Measurements from ENCODE around the gene CACNA1C.

CACNA1C gene

GRCh38 chr12:2617365-2617764, 564.6 kb downstream of the CACNA1C start:
- Histone ChIP-seq H3K36me3 (ENCODE audit: control insufficient read depth, insufficient read depth, low read length) (peaks cover 2% of the 10 kb centered on the region), H3K27me3 (ENCODE audit: control insufficient read depth, insufficient read depth, low read length) (no peaks in the 10 kb centered on the region), H3K4me1 (ENCODE audit: control insufficient read depth, insufficient read depth, low read length) (no peaks in the 10 kb centered on the region), H3K27ac (ENCODE audit: low read depth, low read length) (no peak overlapping the region), H3K4me3 (ENCODE audit: low read length) (no peak overlapping the region), H3K9ac (ENCODE audit: low read length) (no peak overlapping the region)

GRCh38 chr12:2618291-2618995, 565.7 kb downstream of the CACNA1C start:
- H3K27me3 ChIP-seq (ENCODE audit: control insufficient read depth, insufficient read depth, low read length), result no peaks in the 10 kb centered on the region
- H3K4me3 ChIP-seq (ENCODE audit: low read length), result no peak overlapping the region
- H3K36me3 ChIP-seq (ENCODE audit: control insufficient read depth, insufficient read depth, low read length), result peaks cover 2% of the 10 kb centered on the region
- no peaks in the 10 kb centered on the region for H3K4me1 ChIP-seq (ENCODE audit: control insufficient read depth, insufficient read depth, low read length)
- no peak overlapping the region for H3K27ac ChIP-seq (ENCODE audit: low read depth, low read length)
- H3K9ac ChIP-seq (ENCODE audit: low read length), result no peak overlapping the region

DNA sequence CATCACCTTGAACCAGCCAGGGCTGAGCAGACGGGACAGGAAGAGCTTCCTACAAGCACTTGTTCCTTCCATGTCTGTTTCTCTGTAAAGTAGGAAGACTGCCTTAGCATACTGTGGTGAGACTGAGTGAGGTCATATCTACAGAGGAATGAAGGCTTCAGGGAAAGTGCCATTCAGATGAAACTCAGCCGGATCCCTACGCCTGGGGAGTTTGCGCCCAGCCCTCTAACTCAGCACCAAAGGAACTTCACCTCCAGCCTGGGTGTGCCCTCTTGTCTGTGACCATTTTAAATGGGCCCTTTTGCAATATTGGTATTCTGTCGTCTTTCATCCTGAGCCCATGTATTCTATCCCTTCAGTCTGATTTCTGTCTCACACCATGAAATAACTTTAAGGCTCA, 566.3 kb downstream of the CACNA1C start:
- H3K4me3 ChIP-seq (ENCODE audit: low read length), result no peak overlapping the region
- no peak overlapping the region for H3K27ac ChIP-seq (ENCODE audit: low read depth, low read length)
- H3K27me3 ChIP-seq (ENCODE audit: control insufficient read depth, insufficient read depth, low read length), result no peaks in the 10 kb centered on the region
- no peak overlapping the region for H3K9ac ChIP-seq (ENCODE audit: low read length)
- H3K4me1 ChIP-seq (ENCODE audit: control insufficient read depth, insufficient read depth, low read length), result no peaks in the 10 kb centered on the region
- peaks cover 2% of the 10 kb centered on the region for H3K36me3 ChIP-seq (ENCODE audit: control insufficient read depth, insufficient read depth, low read length)

DNA sequence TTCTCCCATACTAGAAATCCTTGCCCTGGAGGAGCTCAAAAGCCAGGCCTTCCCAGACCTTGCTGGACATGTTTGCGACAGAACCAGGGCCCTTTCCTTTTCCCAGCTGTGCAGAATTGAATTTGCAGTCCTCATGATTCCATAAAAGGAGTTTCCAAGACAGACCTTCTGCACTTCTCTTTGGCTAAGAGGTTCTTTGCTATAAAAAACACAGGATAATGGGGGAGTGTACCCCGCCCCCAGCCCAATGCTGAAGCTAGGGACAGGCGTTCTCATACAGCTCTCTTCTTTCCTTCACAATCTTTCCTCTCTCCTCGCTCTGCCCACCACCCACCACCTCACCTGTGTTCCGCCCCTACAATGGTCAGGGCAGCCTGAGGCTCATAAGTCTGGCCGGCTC, 569.7 kb downstream of the CACNA1C start:
- Histone ChIP-seq H3K36me3 (ENCODE audit: control insufficient read depth, insufficient read depth, low read length) (peaks cover 2% of the 10 kb centered on the region), H3K9ac (ENCODE audit: low read length) (no peak overlapping the region), H3K4me1 (ENCODE audit: control insufficient read depth, insufficient read depth, low read length) (no peaks in the 10 kb centered on the region), H3K27ac (ENCODE audit: low read depth, low read length) (no peak overlapping the region), H3K27me3 (ENCODE audit: control insufficient read depth, insufficient read depth, low read length) (no peaks in the 10 kb centered on the region), H3K4me3 (ENCODE audit: low read length) (no peak overlapping the region)

DNA sequence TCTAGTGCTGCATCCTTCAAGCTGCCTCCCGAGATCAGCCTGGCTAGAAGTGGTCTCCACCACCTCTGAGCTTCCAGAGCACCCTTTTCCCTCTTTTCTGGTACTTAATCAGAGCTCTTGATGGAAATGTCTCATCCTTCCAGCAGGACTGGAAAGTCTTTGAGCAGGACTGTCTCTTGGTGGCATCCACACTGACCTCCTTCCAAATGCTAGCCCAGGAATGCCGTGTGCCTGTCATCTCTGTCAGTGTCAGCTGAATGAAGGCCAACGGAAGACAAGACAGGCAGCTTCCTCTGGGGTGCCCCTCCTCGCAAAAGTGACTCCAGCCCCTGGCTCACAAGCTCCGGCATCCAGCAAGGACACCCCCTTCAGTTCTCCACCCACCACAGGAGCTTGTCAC, 570.7 kb downstream of the CACNA1C start:
- Histone ChIP-seq H3K9ac (ENCODE audit: low read length) (no peak overlapping the region), H3K27me3 (ENCODE audit: control insufficient read depth, insufficient read depth, low read length) (no peaks in the 10 kb centered on the region)

GRCh38 chr12:2624543-2625288, 571.9 kb downstream of the CACNA1C start:
- no peaks in the 10 kb centered on the region for H3K36me3 ChIP-seq (ENCODE audit: control insufficient read depth, insufficient read depth, low read length)
- H3K27me3 ChIP-seq (ENCODE audit: control insufficient read depth, insufficient read depth, low read length), result no peaks in the 10 kb centered on the region
- no peak overlapping the region for H3K9ac ChIP-seq (ENCODE audit: low read length)
- no peak overlapping the region for H3K4me3 ChIP-seq (ENCODE audit: low read length)
- H3K4me1 ChIP-seq (ENCODE audit: control insufficient read depth, insufficient read depth, low read length), result no peaks in the 10 kb centered on the region
- H3K27ac ChIP-seq (ENCODE audit: low read depth, low read length), result no peak overlapping the region

More for the DNA sequence above, 570.7 kb downstream of the CACNA1C start:
- Histone ChIP-seq H3K4me3 (ENCODE audit: low read length) (no peak overlapping the region), H3K36me3 (ENCODE audit: control insufficient read depth, insufficient read depth, low read length) (no peaks in the 10 kb centered on the region), H3K27ac (ENCODE audit: low read depth, low read length) (no peak overlapping the region), H3K4me1 (ENCODE audit: control insufficient read depth, insufficient read depth, low read length) (no peaks in the 10 kb centered on the region)

GRCh38 chr12:2625289-2625612, 572.5 kb downstream of the CACNA1C start:
- Histone ChIP-seq H3K27ac (ENCODE audit: low read depth, low read length) (no peak overlapping the region), H3K36me3 (ENCODE audit: control insufficient read depth, insufficient read depth, low read length) (no peaks in the 10 kb centered on the region), H3K4me1 (ENCODE audit: control insufficient read depth, insufficient read depth, low read length) (no peaks in the 10 kb centered on the region), H3K27me3 (ENCODE audit: control insufficient read depth, insufficient read depth, low read length) (no peaks in the 10 kb centered on the region), H3K9ac (ENCODE audit: low read length) (no peak overlapping the region), H3K4me3 (ENCODE audit: low read length) (no peak overlapping the region)

- Histone ChIP-seq H3K4me3 (ENCODE audit: low read length) (no peak overlapping the region), H3K4me1 (ENCODE audit: control insufficient read depth, insufficient read depth, low read length) (no peaks in the 10 kb centered on the region), H3K27me3 (ENCODE audit: control insufficient read depth, insufficient read depth, low read length) (no peaks in the 10 kb centered on the region), H3K9ac (ENCODE audit: low read length) (no peak overlapping the region), H3K27ac (ENCODE audit: low read depth, low read length) (no peak overlapping the region), H3K36me3 (ENCODE audit: control insufficient read depth, insufficient read depth, low read length) (no peaks in the 10 kb centered on the region)
Observed at GRCh38 chr12:2627076-2627834, 574.5 kb downstream of the CACNA1C start.

DNA sequence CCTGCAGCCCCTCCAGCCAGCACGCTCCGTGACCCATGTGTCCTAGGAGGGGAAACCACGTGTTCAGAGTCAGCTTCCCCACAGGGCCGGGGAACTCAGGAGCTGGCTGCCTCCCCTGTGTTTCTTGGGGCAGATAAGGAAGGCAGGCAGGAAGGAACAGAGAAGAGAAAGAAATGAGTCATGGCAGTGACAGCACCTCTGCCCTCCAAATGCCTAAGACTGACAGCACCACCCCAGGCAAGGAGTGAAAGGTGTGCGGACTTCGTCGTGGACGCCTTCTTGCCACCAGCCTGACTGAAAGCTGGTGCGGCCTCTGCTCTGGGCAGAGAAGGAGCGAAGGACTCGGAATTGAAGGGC, 575.0 kb downstream of the CACNA1C start:
- no peaks in the 10 kb centered on the region for H3K27me3 ChIP-seq (ENCODE audit: control insufficient read depth, insufficient read depth, low read length)
- no peak overlapping the region for H3K27ac ChIP-seq (ENCODE audit: low read depth, low read length)
- H3K36me3 ChIP-seq (ENCODE audit: control insufficient read depth, insufficient read depth, low read length), result no peaks in the 10 kb centered on the region
- no peaks in the 10 kb centered on the region for H3K4me1 ChIP-seq (ENCODE audit: control insufficient read depth, insufficient read depth, low read length)
- no peak overlapping the region for H3K9ac ChIP-seq (ENCODE audit: low read length)
- H3K4me3 ChIP-seq (ENCODE audit: low read length), result no peak overlapping the region

DNA sequence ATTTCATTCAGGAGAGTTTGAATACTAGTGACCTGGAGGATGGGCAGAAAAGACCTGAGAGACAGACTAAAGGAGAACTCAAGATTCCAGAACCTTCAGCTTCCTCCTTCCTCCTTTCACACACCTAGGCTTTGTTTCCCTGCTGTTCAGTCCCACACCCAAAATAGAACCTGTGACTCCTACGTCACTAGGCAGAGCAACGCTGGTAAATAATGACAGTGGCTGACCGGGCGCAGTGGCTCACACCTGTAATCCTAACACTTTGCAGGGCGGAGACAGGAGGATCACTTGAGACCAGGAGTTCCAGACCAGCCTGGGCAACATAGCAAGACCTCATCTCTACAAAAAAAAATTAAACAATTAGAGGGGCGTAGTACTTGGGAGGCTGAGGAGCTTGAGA, 575.6 kb downstream of the CACNA1C start:
- Histone ChIP-seq H3K4me1 (ENCODE audit: control insufficient read depth, insufficient read depth, low read length) (no peaks in the 10 kb centered on the region), H3K9ac (ENCODE audit: low read length) (no peak overlapping the region), H3K27ac (ENCODE audit: low read depth, low read length) (no peak overlapping the region), H3K27me3 (ENCODE audit: control insufficient read depth, insufficient read depth, low read length) (no peaks in the 10 kb centered on the region), H3K36me3 (ENCODE audit: control insufficient read depth, insufficient read depth, low read length) (no peaks in the 10 kb centered on the region), H3K4me3 (ENCODE audit: low read length) (no peak overlapping the region)

DNA sequence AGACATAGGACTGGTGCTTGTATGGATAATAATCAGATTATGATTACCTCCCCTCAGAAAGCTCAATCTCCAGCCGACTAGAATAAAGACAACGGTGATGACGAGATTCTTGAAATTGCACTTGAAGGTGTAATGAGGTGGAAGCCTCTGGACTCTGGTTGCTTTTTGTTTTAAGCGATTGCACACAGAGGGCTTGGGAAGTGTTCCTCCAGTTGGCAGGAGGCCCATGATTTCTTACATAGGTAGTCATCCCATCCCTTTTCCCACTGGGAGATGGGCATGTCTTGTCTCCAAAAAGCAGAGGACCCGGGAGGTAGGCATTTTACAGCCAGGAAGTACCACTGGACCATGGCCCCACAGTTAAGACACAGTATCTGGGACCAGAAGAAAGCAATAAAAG, 576.3 kb downstream of the CACNA1C start:
- Histone ChIP-seq H3K36me3 (ENCODE audit: control insufficient read depth, insufficient read depth, low read length) (no peaks in the 10 kb centered on the region), H3K9ac (ENCODE audit: low read length) (no peak overlapping the region), H3K4me3 (ENCODE audit: low read length) (no peak overlapping the region), H3K4me1 (ENCODE audit: control insufficient read depth, insufficient read depth, low read length) (no peaks in the 10 kb centered on the region), H3K27ac (ENCODE audit: low read depth, low read length) (no peak overlapping the region), H3K27me3 (ENCODE audit: control insufficient read depth, insufficient read depth, low read length) (no peaks in the 10 kb centered on the region)

DNA sequence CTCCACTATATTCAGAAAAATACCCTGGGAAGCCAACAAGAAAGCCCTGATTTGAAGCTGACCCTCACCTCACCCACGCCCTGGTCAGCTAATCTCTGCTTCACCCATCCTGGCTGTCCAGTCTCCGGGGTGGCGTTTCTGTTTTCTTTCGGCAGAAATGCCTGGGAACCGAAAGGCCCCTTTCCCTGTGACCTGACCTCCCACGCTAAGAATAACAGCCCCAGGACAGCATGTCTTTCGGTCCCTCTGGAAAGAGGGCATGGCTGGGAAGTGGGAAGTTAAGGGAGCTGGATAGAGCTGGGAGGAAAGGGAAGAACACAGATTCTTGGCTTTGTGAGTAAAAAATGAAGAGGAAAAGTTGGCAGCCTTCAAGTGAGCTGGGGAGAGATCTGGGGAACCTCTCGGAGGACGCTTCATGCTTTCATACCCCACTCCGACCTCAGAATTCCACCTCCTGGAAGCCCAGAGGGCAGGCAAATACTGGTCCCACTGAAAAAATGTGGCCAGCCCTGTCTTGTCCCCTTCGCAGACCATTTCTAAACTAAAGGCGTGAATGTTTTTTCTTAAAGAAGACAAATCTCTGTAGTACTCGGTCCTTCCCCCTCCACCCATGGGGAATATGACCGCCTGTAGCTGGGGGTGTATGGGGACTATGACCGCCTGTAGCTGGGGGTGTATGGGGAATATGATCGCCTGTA, 579.0 kb downstream of the CACNA1C start:
- Histone ChIP-seq H3K36me3 (ENCODE audit: control insufficient read depth, insufficient read depth, low read length) (no peaks in the 10 kb centered on the region), H3K9ac (ENCODE audit: low read length) (no peak overlapping the region), H3K27me3 (ENCODE audit: control insufficient read depth, insufficient read depth, low read length) (no peaks in the 10 kb centered on the region), H3K27ac (ENCODE audit: low read depth, low read length) (no peak overlapping the region), H3K4me1 (ENCODE audit: control insufficient read depth, insufficient read depth, low read length) (no peaks in the 10 kb centered on the region), H3K4me3 (ENCODE audit: low read length) (no peak overlapping the region)
